HG02973 (cell line): ENCODE measurements around the gene OR8D2.
"Not testable (repeated sequence)": the region's sequence is repeated elsewhere in the genome, so short reads cannot be mapped to it uniquely, and the experiment has no call there.

ENCODE experiments used
- ATAC-seq: cut with Tn5 transposase; IDR thresholded peaks from one replicate; pipeline ENCODE4 v1.9.1; 2021; ENCODE audit warnings: moderate library complexity; ENCODE audit not compliant: unreplicated experiment

OR8D2 gene

GRCh38 chr11:124294687-124295086 lies 25.3 kb downstream of the OR8D2 start:
- ATAC-seq: no peak

- no peak for ATAC-seq
Measured at GRCh38 chr11:124285610-124286344, 34.2 kb downstream of the OR8D2 start.

DNA sequence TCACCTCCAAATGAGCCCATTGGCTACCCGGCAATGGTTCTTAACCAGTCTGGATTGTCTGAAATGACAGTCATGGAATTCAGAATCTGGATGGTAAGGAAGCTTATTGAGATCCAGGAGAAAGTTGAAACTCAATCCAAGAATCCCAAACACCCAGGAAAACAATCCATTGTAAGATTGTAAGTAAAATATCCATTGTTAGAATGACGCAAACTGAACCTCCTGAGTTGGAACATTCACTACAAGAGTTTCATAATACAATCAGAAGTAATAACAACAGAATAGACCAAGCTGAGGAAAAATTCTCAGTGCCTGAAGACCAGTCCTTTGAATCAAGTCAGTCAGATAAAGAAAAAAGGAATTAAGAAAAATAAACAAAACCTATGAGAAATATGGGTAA lies 41.7 kb downstream of the OR8D2 start:
- no peak for ATAC-seq

DNA sequence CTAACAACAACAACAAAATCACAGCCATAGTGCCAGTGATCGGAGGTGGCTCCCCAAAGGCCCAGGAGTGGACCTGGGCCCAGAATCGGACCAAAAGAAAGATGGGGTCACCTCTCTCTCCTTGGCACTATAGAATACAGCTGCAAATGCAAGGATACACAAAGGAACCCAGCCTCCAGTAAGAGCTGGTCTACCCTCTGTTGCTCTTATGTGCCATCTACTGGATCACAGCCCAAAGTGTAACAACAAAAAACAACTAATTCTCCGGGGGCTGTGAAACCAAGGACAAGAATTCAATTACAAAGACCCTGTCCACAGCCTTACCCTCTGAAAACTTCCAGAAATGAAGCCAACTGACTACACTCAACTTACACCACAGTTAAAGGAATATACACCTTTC lies 42.2 kb downstream of the OR8D2 start:
- ATAC-seq: no peak

DNA sequence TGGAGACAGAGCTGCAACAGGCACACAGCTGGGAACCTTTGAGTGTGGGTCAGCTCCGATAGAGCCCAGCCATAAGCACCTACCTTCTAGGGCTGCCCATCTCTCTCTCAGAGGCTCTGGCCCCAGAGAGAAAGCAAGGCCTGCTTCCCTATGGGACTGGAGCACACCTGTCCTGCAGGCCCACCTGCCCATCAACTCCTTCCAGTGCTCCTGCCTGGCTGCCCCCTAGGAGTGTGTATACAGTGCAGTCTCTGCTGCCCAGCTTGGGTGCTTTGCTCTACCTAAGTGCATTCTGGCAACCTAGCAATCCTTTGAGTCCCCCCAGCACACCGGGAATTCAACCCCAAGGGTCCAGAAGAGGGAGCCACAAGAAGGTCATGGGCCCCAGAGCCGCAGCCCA lies 42.8 kb downstream of the OR8D2 start:
- no peak for ATAC-seq

DNA sequence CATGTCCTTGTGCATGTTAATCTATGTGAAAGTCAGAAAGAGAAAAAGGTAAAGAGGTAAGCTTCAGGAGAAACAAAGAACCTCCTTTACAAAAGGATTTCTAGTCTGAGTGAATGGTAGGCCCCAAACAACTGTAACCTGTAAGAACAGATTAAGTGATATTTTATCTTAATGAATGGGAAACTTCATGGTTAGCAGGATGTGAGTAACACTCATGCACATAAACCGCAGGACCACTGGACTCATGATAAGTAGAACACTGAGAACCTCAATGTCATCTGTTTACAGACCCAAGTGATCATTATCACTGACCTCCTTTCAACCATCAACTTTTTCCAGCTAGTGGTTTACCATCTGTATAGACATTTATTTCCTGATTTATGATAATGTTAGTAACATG lies 43.9 kb downstream of the OR8D2 start:
- no peak for ATAC-seq

GRCh38 chr11:124274000-124274399 lies 46.0 kb downstream of the OR8D2 start:
- no peak for ATAC-seq

DNA sequence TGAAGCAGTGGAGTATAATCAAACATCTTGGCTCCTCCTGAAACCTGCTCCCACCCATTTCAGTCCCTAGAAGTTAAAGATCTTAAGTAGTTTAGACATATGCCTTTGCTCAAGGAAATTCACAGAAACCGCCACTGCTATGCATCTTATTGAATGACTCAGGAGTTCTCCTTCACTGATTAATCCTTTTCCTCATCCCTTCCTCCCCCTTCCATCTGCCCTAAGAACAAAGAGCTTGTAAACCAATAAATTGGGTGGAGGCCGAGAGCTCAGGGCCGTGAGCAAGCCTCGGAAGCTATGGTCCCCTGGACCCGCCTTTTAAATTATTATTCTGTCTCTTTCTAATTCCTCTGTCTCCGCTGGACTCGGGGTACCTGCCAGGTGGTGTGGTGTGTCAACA lies 49.1 kb downstream of the OR8D2 start:
- ATAC-seq: not testable (repeated sequence)
